Limb (tissue), 2 donors: ENCODE measurements around the gene NPFF.

ENCODE experiments used
- DNase-seq, 2 donors: peaks; one replicate each; pipeline ENCODE4 v3.0.0-alpha.2; 2016; ENCODE audit errors: extremely low spot score in 2 of 2

NPFF gene

DNA sequence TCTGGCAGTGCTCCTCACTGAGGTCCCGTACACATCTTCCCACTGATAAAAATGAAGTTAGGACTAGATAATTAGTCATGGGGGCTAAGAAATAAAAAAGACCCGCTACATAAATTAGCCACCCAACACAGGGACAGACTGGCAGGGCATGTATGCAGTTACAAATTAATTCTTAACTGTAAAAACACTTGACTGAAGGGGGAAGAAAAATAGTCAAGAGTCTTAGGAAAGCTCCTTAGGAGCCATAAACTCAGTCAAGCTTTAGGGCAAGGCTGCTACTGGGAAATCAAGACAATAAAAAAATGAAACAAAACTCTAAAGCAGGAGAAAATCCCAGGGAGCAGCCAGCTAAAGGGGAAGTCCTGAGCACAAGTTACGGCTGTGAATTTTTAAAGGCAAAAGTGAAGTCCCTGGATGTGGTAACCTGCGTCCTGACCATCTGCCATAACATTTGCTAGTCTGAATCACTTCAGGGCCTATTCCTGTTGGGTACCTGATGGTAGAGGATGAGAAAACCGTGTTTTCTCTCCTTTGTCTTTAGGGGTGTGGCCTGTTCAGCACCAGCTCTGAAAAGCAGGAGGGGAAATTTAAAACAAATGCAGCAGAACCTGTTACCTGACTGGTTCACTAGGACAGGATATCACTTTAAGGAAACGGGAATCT lies 7.5 kb upstream of the NPFF start:
- no peak for DNase-seq

GRCh38 chr12:53513712-53514410 lies 6.6 kb upstream of the NPFF start:
- no peak for DNase-seq

DNA sequence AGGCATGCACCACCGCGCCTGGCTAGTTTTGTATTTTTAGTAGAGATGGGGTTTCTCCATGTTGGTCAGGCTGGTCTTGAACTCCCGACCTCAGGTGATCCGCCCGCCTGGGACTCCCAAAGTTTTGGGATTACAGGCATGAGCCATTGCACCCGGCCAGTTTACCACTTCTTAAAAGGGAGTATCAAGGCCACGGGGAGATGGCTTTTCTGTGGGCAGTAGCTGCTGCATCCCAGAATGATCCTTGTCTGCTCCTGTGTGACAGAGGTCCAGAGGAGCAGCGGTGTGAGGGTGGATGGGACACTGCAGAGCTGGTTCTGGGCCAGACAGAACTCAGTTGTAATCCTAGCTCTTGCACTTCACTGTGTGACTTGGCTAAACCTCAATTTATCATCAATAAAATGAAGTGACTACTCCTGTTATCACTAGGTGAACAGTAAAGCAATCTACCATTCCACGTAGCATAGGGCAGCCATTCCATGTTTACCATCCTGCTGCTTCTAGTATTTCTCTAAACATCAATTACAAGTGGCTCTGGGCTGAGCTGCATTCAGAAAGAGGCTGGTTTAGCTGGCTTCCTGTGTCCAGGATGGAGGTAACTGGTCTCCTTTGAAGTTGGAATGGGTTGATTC lies 3.0 kb upstream of the NPFF start:
- no peak for DNase-seq

DNA sequence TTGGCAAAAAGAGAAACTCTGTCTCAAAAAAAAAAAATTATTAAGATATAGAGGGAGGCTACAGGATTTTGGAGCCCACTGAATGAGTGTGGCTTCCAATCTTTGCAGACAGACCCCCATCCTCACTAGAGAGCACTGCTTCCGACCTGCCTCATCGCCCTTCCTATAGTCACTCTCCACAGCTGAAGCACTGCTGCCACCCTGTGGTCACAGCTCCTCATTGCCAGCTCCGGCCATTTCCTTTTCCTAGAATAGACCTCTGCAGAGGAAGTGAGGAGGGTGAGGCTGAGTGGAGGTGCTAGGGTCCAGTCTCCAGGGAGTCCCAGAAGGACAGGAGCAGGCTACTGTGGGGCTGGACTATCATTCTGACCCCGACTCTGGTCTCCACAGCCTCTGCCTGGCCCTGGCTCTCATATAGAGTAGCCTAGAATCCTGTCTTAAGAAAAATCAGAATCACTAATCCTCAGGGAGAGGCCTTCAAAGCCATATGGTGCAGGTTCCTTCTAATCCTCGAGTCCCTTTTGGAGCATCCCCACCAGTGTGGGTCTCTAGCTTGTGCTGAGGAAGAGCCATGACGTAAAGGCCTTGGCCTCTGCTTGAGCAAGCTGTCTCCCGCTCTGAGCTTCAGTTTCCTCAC lies 1.4 kb upstream of the NPFF start:
- DNase-seq = peak; percentile 78 to 90

- DNase-seq = no peak
Observed at GRCh38 chr12:53507603-53507885, 260 bp upstream of the NPFF start.

DNA sequence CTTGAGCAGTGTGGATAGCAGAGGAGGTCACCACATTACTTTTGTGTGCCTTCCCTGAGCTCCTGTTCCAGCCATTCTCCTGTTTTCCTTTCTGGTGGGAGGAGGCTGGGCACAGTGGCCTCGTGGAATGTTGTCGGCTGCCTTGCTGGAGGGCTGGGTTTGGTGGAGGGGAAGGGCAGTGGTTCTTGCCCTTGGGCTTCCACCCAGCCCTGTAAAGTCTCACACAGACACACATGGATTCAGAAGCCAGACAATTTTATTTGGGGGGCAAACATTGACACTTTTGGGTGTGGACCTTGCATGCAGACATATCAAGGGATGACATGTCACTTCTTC lies 866 bp downstream of the NPFF start:
- no peak for DNase-seq

GRCh38 chr12:53505555-53506449 lies 1.5 kb downstream of the NPFF start:
- DNase-seq = no peak

- DNase-seq = no peak
Observed at GRCh38 chr12:53505086-53505485, 2.2 kb downstream of the NPFF start.

DNA sequence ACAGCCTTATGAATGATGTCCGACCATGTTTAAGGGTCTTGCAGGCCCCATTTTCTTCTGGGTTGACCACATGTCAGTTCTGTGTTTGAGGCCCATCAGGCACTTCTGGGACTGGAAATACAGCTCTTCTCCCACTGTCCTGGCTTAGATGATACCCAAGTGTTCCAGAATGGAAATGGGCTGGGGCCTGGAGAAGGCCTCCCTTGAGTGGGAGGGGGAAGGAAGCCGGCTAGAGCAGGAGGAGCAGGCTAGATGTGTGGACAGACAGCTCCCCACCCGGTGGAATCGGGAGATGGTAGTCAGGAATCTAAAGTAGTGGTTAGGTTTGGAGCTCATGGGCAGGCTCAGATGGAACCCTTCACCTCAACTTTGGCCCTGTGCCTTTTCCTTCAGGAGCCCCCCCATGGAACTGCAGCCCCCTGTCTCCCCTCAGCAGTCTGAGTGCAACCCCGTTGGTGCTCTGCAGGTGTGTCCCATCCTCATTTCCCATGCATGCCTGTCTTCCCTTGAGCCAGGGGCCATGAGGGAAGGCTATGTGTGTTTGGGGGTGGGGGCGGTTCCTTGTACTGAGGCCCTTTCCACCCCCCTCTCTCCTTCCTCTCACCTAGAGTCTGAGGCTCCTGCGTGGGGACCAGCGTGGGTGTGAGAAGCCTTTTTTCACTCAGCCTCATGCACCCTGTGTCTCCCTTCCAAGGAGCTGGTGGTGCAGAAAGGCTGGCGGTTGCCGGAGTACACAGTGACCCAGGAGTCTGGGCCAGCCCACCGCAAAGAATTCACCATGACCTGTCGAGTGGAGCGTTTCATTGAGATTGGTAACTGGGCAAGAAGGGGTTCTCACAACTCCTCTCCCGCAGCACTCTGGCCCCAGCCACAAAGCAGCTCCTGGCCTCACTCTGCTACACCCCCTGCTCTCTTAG lies 3.0 kb downstream of the NPFF start:
- DNase-seq = no peak

DNA sequence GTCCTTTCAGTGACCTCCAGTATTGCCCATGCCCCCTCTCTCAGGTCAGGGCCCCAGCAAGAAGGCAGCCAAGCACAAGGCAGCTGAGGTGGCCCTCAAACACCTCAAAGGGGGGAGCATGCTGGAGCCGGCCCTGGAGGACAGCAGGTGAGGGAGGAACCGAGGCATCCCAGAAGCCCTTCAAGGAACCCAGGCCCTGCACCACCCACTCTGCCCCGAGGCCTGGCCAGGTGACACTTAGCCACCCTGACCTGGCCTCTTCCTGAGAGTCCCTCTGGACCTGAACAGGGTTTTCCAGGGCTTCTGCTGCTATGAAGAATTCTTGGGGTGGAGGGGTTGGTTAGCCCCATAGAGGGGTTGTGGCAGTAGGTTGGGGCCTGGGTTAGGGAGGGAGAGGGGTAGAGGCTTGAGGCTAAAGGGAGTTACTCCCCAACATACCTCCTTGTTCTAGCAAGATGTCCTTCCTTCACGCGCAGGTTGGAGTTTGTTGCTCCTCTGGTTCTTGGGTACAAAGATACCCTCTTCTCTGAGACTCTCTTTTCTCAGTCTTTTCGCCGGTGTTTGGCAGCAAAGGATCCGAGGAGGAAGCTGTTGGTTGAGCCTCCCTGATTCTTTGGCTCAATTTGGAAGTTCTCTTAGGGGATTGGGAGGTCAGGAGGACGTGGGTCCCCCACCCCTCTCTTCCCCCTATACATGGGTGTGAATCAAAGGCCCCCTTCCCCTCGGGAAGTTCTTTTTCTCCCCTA lies 4.1 kb downstream of the NPFF start:
- no peak for DNase-seq

GRCh38 chr12:53502331-53502730 lies 5.0 kb downstream of the NPFF start:
- DNase-seq = no peak

DNA sequence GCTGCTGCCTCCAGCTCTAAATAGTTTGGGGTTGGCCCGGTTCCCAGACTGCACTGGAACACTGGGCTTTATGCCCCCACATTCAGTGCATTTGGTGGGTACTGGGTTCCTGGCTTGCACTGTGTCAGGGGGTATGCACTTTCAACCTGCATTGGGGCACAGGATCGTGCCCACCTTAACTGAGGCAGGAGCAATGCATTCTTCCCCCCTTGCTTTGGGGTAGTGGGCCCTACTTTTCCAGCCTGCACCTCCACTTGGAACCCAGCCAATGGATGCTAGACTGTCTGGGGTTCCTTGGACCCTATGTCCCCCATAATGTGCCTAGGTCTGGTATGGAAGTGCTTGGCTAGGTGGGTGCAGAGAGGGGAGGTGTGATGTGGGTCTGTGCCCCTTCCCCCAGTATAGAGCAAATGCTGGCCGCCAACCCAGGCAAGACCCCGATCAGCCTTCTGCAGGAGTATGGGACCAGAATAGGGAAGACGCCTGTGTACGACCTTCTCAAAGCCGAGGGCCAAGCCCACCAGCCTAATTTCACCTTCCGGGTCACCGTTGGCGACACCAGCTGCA lies 5.6 kb downstream of the NPFF start:
- no peak for DNase-seq

DNA sequence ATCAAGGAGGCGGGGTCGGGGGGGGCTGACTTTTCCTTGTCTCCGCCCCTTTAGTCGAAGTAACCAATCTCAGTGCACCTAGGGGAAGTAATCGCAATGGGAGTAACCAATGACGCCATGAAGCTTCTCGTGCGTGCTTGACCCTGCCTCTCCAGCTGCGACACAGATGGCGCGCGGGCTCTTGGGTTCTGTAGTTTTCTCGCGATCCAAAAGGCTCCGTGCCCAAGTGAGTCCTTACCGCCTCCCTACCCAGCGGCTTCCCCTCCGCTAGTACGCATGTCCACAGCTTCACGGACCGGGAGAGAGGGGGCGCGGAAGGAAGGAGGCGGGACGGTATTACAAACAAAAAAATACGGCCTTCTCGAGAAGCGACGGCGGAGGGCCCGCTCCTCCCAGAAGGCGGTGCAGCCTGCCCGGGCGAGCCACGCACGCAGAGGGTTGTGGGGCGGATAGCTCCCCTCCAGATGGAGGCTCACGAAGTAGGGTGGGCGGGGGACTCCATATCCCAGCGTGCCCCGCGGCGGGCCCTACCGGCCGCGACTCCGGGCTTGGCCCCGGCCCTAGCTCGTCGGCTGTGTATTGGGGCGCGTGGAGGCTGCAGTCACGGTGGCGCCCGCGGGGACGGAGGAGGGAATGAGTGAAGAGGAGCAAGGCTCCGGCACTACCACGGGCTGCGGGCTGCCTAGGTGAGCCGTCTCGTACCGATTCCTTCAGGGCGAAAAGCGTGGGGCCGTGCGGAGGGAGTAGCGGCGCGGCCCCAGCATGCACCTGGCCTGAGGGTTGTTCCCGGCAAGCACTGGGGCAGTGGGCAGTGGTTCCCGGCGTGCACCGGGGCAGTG lies 6.3 kb downstream of the NPFF start, which contains the start of gene TARBP2:
TARBP2 (plus strand) TSS at position 508 of the 839 bp plus-strand sequence; CDS start at position 634, 126 bp downstream.
- peak; percentile 99 for DNase-seq

DNA sequence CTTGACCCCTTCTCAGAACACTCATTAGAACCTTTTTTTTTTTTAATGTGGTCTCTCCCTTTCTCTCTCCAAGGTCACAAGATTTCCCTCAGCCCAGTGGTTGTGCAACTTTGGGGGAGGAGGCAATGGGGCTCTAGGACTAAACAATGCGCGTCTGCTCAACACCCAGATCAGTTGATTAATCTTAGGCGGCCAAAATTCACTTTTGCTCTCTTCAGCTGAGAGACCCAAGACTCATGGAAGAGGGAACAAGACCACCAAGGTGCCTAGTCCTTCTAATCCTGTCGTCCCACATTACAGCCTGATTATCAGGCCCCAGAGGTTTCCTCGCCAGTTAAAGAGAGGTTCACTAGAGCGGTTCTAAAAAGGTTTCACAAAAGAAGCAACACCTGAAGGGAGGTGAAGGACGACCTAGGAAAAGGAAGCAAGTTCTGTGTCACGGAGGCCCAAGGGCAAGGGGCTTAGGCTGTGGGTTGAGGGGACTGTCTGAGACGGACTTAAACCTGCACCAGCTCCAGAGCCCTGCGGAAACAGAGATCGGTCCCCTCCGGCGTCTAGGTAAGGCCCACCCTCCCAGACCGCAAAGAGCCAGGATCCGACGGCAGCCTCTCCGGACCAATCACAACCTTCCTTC lies 7.0 kb downstream of the NPFF start:
- no peak for DNase-seq

GRCh38 chr12:53499266-53500141 lies 7.8 kb downstream of the NPFF start, which contains the start of gene MAP3K12:
Gene MAP3K12 (minus strand): TSS chr12:53499458. CDS start chr12:53487391, 12,067 bp downstream.
- peak; percentile 50 to 83 for DNase-seq

DNA sequence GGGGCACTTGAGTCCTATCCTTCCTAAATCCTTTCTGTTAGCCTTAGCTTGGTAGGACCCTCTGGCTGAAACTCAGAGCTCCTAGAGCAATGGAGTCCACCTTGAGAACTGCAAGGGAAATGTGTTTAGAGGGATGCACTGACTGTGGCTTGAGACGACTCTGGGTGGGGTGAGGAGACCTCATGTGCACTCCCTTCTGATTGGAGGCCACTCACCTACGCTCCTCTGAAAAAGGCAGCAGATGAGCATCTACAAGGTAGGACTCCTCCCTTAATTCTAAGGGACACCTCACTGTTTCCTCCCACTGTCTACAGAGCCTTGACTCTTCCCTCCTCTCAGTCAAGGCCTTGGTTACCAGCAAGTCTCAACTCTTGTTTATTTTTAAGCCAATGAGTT lies 9.1 kb downstream of the NPFF start:
- DNase-seq = no peak

- no peak for DNase-seq
Observed at GRCh38 chr12:53497461-53497860, 9.8 kb downstream of the NPFF start.
